Urothelium cell line (cell line): ENCODE measurements around the gene TMEM191C.
"Not testable (repeated sequence)": the region's sequence is repeated elsewhere in the genome, so short reads cannot be mapped to it uniquely, and the experiment has no call there.

Experiments used
- DNase-seq: peaks from one replicate; pipeline ENCODE4 v3.0.0; 2011; ENCODE audit warnings: low spot score, mixed read lengths
- FAIRE-seq: peaks from 2 replicates; lab custom pipeline; 2011; peaks lifted over from hg19 to GRCh38; lab: Jason Lieb, UNC

Gene TMEM191C

GRCh38 chr22:21467337-21468193 lies at the start of gene TMEM191C:
TMEM191C (plus strand) TSS chr22:21467387; CDS start chr22:21467460, 73 bp downstream.
- not testable (repeated sequence) for DNase-seq, FAIRE-seq

GRCh38 chr22:21417853-21418252 lies 49.3 kb upstream of the TMEM191C start:
- FAIRE-seq, DNase-seq: not testable (repeated sequence)

GRCh38 chr22:21418974-21419638 lies 48.1 kb upstream of the TMEM191C start:
- DNase-seq, FAIRE-seq: not testable (repeated sequence)

GRCh38 chr22:21420180-21420763 lies 46.9 kb upstream of the TMEM191C start:
- not testable (repeated sequence) for FAIRE-seq, DNase-seq

GRCh38 chr22:21424084-21424709 lies 43.0 kb upstream of the TMEM191C start:
- not testable (repeated sequence) for DNase-seq, FAIRE-seq

- not testable (repeated sequence) for FAIRE-seq, DNase-seq
Measured at GRCh38 chr22:21434378-21435233, 32.6 kb upstream of the TMEM191C start.

- not testable (repeated sequence) for FAIRE-seq, DNase-seq
Measured at GRCh38 chr22:21435998-21436810, 31.0 kb upstream of the TMEM191C start.

GRCh38 chr22:21438013-21438412 lies 29.2 kb upstream of the TMEM191C start:
- DNase-seq, FAIRE-seq: not testable (repeated sequence)

GRCh38 chr22:21440018-21440636 lies 27.1 kb upstream of the TMEM191C start:
- not testable (repeated sequence) for FAIRE-seq, DNase-seq

GRCh38 chr22:21440676-21441075 lies 26.5 kb upstream of the TMEM191C start:
- not testable (repeated sequence) for FAIRE-seq, DNase-seq

- not testable (repeated sequence) for FAIRE-seq
Measured at GRCh38 chr22:21441170-21441569, 26.0 kb upstream of the TMEM191C start.

GRCh38 chr22:21442123-21442522 lies 25.1 kb upstream of the TMEM191C start:
- DNase-seq, FAIRE-seq: not testable (repeated sequence)

More at GRCh38 chr22:21441170-21441569, 26.0 kb upstream of the TMEM191C start:
- DNase-seq = not testable (repeated sequence)

GRCh38 chr22:21442646-21443045 lies 24.5 kb upstream of the TMEM191C start:
- FAIRE-seq, DNase-seq: not testable (repeated sequence)

GRCh38 chr22:21443057-21443734 lies 24.0 kb upstream of the TMEM191C start:
- FAIRE-seq = no peak
- DNase-seq = no peak

GRCh38 chr22:21443735-21444421 lies 23.3 kb upstream of the TMEM191C start:
- FAIRE-seq (no peak), DNase-seq (no peak)

- FAIRE-seq = peak; percentile 52
- no peak for DNase-seq
Measured at GRCh38 chr22:21444701-21445436, 22.3 kb upstream of the TMEM191C start.
